Mammary epithelial cell (primary cell): ENCODE results near the gene SMARCD3.

ENCODE experiments used
- EZH2 ChIP-seq: IDR thresholded peaks from 2 replicates; pipeline ENCODE4 v1.6.1; 2012; ENCODE audit warnings: low read length, inconsistent platforms, borderline replicate concordance
- TF ChIP-seq, protein P1 (sequence below), 2 donors: IDR thresholded peaks in 1 of 2; conservative IDR thresholded peaks in 1 of 2; 2 replicates each; pipeline ENCODE4 v1.5.1; 2011 to 2012; ENCODE audit warnings: inconsistent platforms in 2 of 2, low read length in 2 of 2, mild to moderate bottlenecking in 2 of 2, control low read depth in 1 of 2, low read depth in 1 of 2; ENCODE audit not compliant: insufficient read depth in 1 of 2; ENCODE audit errors: extremely low read depth in 1 of 2

DNA sequence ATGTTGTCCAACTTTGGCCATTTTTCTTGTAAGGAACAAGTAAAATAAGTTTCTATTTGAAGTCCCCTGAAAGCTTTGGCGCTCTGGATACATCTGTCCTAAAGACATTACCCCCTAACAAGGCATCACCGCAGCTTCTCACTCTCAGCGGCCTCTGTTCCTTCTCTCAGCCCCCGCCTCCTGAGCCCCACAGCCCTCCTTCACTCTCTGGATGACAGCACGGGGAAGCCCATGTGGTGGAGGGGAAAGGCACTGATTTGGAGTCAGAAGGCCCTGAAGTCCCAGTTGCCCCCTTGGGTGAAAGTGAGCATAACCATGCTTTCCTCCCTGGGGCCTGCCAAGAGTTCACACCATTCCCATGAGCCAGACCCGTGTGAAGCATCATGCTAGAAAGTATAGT, 42.8 kb downstream of the SMARCD3 start:
- TF ChIP-seq, protein P1, sequence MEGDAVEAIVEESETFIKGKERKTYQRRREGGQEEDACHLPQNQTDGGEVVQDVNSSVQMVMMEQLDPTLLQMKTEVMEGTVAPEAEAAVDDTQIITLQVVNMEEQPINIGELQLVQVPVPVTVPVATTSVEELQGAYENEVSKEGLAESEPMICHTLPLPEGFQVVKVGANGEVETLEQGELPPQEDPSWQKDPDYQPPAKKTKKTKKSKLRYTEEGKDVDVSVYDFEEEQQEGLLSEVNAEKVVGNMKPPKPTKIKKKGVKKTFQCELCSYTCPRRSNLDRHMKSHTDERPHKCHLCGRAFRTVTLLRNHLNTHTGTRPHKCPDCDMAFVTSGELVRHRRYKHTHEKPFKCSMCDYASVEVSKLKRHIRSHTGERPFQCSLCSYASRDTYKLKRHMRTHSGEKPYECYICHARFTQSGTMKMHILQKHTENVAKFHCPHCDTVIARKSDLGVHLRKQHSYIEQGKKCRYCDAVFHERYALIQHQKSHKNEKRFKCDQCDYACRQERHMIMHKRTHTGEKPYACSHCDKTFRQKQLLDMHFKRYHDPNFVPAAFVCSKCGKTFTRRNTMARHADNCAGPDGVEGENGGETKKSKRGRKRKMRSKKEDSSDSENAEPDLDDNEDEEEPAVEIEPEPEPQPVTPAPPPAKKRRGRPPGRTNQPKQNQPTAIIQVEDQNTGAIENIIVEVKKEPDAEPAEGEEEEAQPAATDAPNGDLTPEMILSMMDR (conservative IDR thresholded peaks at IDR 0.05 in 1 of 2, IDR thresholded peaks at IDR 0.05 in 1 of 2; ENCODE audit: extremely low read depth in 1 of 2, insufficient read depth in 1 of 2, low read depth in 1 of 2, low read length in 2 of 2) = no peak
- no peak for TF ChIP-seq EZH2
